Upper lobe of right lung (tissue), 1 donor: Measurements from ENCODE around the gene ERP29. TPM values are rescaled to one million over a fixed set of nuclear protein-coding genes. Genes with fewer than 3 reads are reported as not detected.
"Not testable (repeated sequence)": the region's sequence is repeated elsewhere in the genome, so short reads cannot be mapped to it uniquely, and the experiment has no call there.

ENCODE experiments used
- ATAC-seq: fragments of 200-7000 bp; cut with Tn5 transposase; one replicate; pipeline ENCODE4 v1.9.1; 2020; ENCODE audit warnings: mild to moderate bottlenecking, moderate library complexity
- DNase-seq: peaks from one replicate; pipeline ENCODE4 v3.0.0-alpha.2; 2020
- H3K27ac ChIP-seq: fragments of 200-600 bp; one replicate; pipeline ENCODE4 v1.8.0; 2022
- H3K27me3 ChIP-seq: fragments of 200-600 bp; one replicate; pipeline ENCODE4 v1.8.0; 2022; ENCODE audit warnings: mild to moderate bottlenecking
- H3K36me3 ChIP-seq: fragments of 200-600 bp; one replicate; pipeline ENCODE4 v1.8.0; 2022
- H3K4me1 ChIP-seq: fragments of 200-600 bp; one replicate; pipeline ENCODE4 v1.8.0; 2022
- H3K4me3 ChIP-seq: fragments of 200-600 bp; one replicate; pipeline ENCODE4 v1.8.0; 2022; ENCODE audit warnings: mild to moderate bottlenecking
- H3K9me3 ChIP-seq: fragments of 200-600 bp; one replicate; pipeline ENCODE4 v1.8.0; 2022
- intact Hi-C: fragments of 100-400 bp; cut with DNase I; formaldehyde crosslinking; loops from one replicate; pipeline ENCODE4 v1.11.0; 2022
- total RNA-seq: library from RNA; stranded (reverse); fragmentation: NEBNext Ultra II Directional; extraction: Animal tissue kit (Norgen Biotek cat#: 25700); gene quantifications from one replicate; pipeline ENCODE4 v1.2.1, GENCODE V29; 2021
- TF ChIP-seq, protein P1 (sequence below): fragments of 200-600 bp; IDR thresholded peaks from one replicate; pipeline ENCODE4 v1.8.0; 2022; ENCODE audit warnings: antibody characterized with exemption
- donor health status: DM: no; HTN: yes; CAD: no; lungs with severe emphysema.

ERP29 gene
- total RNA-seq, 1 donor from 2014 or later: 160 TPM

GRCh38 chr12:112032292-112032691 is 19.1 kb downstream of the ERP29 start:
- H3K27ac ChIP-seq: no peak overlapping the region
- no peaks in the 10 kb centered on the region for H3K27me3 ChIP-seq
- H3K4me1 ChIP-seq: no peaks in the 10 kb centered on the region
- DNase-seq (no peak), ATAC-seq (no peak)
- no peak overlapping the region for H3K4me3 ChIP-seq
- intact Hi-C loops: no loop called here
- TF ChIP-seq, protein P1, sequence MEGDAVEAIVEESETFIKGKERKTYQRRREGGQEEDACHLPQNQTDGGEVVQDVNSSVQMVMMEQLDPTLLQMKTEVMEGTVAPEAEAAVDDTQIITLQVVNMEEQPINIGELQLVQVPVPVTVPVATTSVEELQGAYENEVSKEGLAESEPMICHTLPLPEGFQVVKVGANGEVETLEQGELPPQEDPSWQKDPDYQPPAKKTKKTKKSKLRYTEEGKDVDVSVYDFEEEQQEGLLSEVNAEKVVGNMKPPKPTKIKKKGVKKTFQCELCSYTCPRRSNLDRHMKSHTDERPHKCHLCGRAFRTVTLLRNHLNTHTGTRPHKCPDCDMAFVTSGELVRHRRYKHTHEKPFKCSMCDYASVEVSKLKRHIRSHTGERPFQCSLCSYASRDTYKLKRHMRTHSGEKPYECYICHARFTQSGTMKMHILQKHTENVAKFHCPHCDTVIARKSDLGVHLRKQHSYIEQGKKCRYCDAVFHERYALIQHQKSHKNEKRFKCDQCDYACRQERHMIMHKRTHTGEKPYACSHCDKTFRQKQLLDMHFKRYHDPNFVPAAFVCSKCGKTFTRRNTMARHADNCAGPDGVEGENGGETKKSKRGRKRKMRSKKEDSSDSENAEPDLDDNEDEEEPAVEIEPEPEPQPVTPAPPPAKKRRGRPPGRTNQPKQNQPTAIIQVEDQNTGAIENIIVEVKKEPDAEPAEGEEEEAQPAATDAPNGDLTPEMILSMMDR: no peak
- H3K9me3 ChIP-seq: no peaks in the 10 kb centered on the region
- peaks cover 86% of the 10 kb centered on the region for H3K36me3 ChIP-seq

DNA sequence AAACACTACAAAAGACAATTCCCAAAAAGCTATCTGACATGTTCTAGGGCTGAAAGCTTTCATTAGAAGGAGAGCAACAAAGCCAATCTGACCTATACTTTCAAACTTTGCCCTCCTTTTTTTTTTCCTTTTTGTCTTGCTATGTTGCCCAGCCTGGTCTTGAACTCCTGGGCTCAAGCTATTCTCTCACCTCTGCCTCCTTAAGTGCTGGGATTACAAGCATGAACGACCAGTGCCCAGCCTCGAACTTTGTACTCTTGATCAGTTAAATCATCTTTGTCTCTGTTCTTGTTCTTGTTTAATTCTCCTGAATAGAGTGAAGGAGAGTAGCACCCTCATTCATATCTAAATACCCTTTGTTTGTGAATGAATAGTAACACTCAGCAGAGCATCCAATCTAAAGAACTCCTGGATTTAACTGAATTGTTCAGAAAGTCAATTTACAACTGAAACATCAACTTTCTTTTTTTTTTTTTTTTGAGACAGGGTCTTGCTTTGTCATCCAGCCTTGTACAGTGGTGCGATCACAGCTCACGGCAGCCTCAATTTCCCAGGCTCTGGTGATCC is 22.1 kb downstream of the ERP29 start:
- Histone ChIP-seq H3K4me3 (no peak overlapping the region), H3K4me1 (no peaks in the 10 kb centered on the region), H3K27ac (no peak overlapping the region), H3K27me3 (no peaks in the 10 kb centered on the region), H3K36me3 (peaks cover 99% of the 10 kb centered on the region), H3K9me3 (no peaks in the 10 kb centered on the region)
- TF ChIP-seq, protein P1: no peak
- intact Hi-C loops: no loop called here
- ATAC-seq (no peak), DNase-seq (no peak)

DNA sequence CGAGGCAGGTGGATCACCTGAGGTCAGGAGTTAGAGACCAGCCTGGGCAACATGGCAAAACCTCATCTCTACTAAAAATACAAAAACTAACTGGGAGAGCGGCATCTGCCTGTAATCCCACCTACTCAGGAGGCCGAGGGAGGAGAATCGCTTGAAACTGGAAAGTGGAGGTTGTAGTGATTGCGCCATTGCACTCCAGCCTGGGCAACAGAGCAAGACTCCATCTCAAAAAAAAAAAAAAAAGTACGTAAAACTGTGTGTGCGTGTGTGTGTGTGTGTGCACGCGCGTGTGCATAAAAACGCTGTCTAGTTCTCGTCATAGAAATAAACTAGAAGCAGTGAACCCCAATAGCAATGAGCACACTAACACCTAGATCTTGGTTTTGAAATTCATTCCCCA is 23.4 kb downstream of the ERP29 start:
- ATAC-seq, DNase-seq, H3K4me1 ChIP-seq, H3K9me3 ChIP-seq, H3K27me3 ChIP-seq, intact Hi-C loops, H3K4me3 ChIP-seq, H3K27ac ChIP-seq: not testable (repeated sequence)
- peaks cover 99% of the 10 kb centered on the region for H3K36me3 ChIP-seq

DNA sequence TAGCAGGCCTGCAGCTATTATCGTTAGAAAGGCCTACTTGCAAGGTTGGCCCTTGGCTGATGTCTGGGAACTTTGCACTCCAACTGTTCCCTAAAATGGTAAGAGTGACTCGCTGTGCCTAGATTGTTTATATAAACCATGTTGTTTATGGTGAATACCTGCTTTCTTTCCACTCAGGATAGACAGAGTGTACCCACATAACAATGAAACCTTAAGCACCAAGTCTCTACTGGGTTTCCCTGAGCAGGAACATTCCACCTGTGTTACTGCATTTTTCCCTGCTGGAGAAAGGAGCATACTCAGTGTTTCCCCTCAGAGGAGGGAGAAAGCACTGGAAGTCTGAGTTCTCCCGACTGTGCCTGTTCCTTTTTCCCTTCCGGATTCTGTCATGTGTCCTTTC is 32.8 kb downstream of the ERP29 start:
- ATAC-seq: no peak
- Histone ChIP-seq H3K4me3 (no peak overlapping the region), H3K9me3 (no peaks in the 10 kb centered on the region), H3K27me3 (no peaks in the 10 kb centered on the region), H3K4me1 (no peaks in the 10 kb centered on the region), H3K27ac (no peak overlapping the region), H3K36me3 (peaks cover 98% of the 10 kb centered on the region)
- DNase-seq: no peak
- intact Hi-C loops: no loop called here
- TF ChIP-seq, protein P1: no peak

DNA sequence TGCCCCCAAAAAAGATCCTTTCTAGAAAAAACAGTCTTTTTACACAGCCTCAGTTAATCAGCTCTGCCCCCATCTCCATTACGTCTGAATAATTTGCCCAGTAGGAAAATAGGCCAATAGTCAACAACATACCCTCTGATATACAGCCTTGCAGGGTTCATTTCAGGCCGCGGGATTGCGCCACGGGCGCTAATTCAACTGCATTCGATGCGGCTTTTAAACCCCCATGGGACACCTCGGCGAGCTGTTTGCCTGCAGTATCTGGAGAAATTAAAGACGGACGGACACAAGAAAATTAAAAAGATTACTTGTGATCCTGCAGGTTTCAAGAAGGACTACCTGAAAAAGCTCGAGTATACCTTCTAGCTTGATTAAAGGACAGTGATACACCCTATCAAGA is 36.1 kb downstream of the ERP29 start:
- no peak for DNase-seq
- TF ChIP-seq, protein P1: no peak
- Histone ChIP-seq H3K9me3 (no peaks in the 10 kb centered on the region), H3K4me3 (no peak overlapping the region), H3K4me1 (no peaks in the 10 kb centered on the region), H3K27ac (no peak overlapping the region), H3K27me3 (no peaks in the 10 kb centered on the region), H3K36me3 (peaks cover 98% of the 10 kb centered on the region)
- intact Hi-C loops: no loop called here
- ATAC-seq: no peak

- ATAC-seq (no peak), DNase-seq (no peak)
- Histone ChIP-seq H3K27ac (no peak overlapping the region), H3K36me3 (peaks cover 100% of the 10 kb centered on the region), H3K4me1 (no peaks in the 10 kb centered on the region), H3K27me3 (no peaks in the 10 kb centered on the region), H3K9me3 (no peaks in the 10 kb centered on the region), H3K4me3 (no peak overlapping the region)
- intact Hi-C loops: no loop called here
- TF ChIP-seq, protein P1: no peak
Measured at GRCh38 chr12:112061137-112061536, 47.9 kb downstream of the ERP29 start.
